Measurements from ENCODE around the gene MAFG. TPM values are rescaled to one million over a fixed set of nuclear protein-coding genes. Genes with fewer than 3 reads are reported as not detected.

MAFG gene
- total RNA-seq, 1 donor from 2014 or later: 8.1 TPM

- H3K27ac ChIP-seq: no peak overlapping the region
- H3K4me2 ChIP-seq: peak overlapping the region; percentile 47
- H3K27me3 ChIP-seq: peaks cover 87% of the 10 kb centered on the region
- H4K20me1 ChIP-seq (ENCODE audit: low read depth): peaks cover 4% of the 10 kb centered on the region
- H3K79me2 ChIP-seq (ENCODE audit: low read depth): no peaks in the 10 kb centered on the region
- Mint-ChIP-seq H3K27me3 (ENCODE audit: insufficient read depth, low read depth) (peaks cover 25% of the 10 kb centered on the region), H3K27ac (no peak overlapping the region), H3K36me3 (no peaks in the 10 kb centered on the region), H3K4me1 (peaks cover 42% of the 10 kb centered on the region), H3K4me3 (no peak overlapping the region), H3K9me3 (peaks cover 3% of the 10 kb centered on the region)
- TF ChIP-seq EZH2phosphoT487 (IDR thresholded peaks at IDR 0.05): no peak
- H3K36me3 ChIP-seq: no peaks in the 10 kb centered on the region
- H3K9me3 ChIP-seq (ENCODE audit: low read depth): no peaks in the 10 kb centered on the region
- no peak for DNase-seq (ENCODE audit: low spot score)
- no peak overlapping the region for H3K9ac ChIP-seq
- no peak overlapping the region for H2AFZ ChIP-seq (replicated peaks)
- H3F3A ChIP-seq (ENCODE audit: low read depth): peaks cover 25% of the 10 kb centered on the region
- peak overlapping the region; percentile 8 for H3K4me3 ChIP-seq
- peaks cover 24% of the 10 kb centered on the region for H3K4me1 ChIP-seq
These were observed 39.7 kb upstream of the MAFG start for GRCh38 chr17:81967244-81967532.

- peaks cover 30% of the 10 kb centered on the region for H3F3A ChIP-seq (ENCODE audit: low read depth)
- Mint-ChIP-seq H3K9me3 (peaks cover 1% of the 10 kb centered on the region), H3K27me3 (ENCODE audit: insufficient read depth, low read depth) (peaks cover 25% of the 10 kb centered on the region), H3K4me1 (peaks cover 44% of the 10 kb centered on the region), H3K4me3 (no peak overlapping the region), H3K36me3 (no peaks in the 10 kb centered on the region), H3K27ac (no peak overlapping the region)
- no peak overlapping the region for H3K9ac ChIP-seq
- H3K9me3 ChIP-seq (ENCODE audit: low read depth): no peaks in the 10 kb centered on the region
- DNase-seq (ENCODE audit: low spot score): peak; percentile 80
- no peak overlapping the region for H3K27ac ChIP-seq
- H3K27me3 ChIP-seq: peaks cover 89% of the 10 kb centered on the region
- H3K4me1 ChIP-seq: peaks cover 30% of the 10 kb centered on the region
- no peaks in the 10 kb centered on the region for H3K36me3 ChIP-seq
- peak overlapping the region; percentile 47 for H3K4me2 ChIP-seq
- H3K79me2 ChIP-seq (ENCODE audit: low read depth): no peaks in the 10 kb centered on the region
- TF ChIP-seq CTCF (IDR thresholded peaks at IDR 0.05) (no peak), EZH2 (IDR thresholded peaks at IDR 0.05) (no peak), EZH2phosphoT487 (IDR thresholded peaks at IDR 0.05) (no peak)
- H4K20me1 ChIP-seq (ENCODE audit: low read depth): peaks cover 7% of the 10 kb centered on the region
- no peak overlapping the region for H2AFZ ChIP-seq (replicated peaks)
- peak overlapping the region; percentile 8 for H3K4me3 ChIP-seq
These were observed 39.1 kb upstream of the MAFG start for GRCh38 chr17:81966343-81967243.

- no peak for DNase-seq (ENCODE audit: low spot score)
- Mint-ChIP-seq H3K9me3 (no peaks in the 10 kb centered on the region), H3K36me3 (no peaks in the 10 kb centered on the region), H3K27ac (no peak overlapping the region), H3K27me3 (ENCODE audit: insufficient read depth, low read depth) (peaks cover 28% of the 10 kb centered on the region), H3K4me1 (peaks cover 39% of the 10 kb centered on the region), H3K4me3 (peak overlapping the region; percentile 22)
- Histone ChIP-seq H3K4me2 (no peak overlapping the region), H3K27ac (no peak overlapping the region), H3K27me3 (peaks cover 98% of the 10 kb centered on the region), H3K9ac (no peak overlapping the region), H3K4me3 (no peak overlapping the region), H3K4me1 (peaks cover 30% of the 10 kb centered on the region), H3K36me3 (no peaks in the 10 kb centered on the region), H3K79me2 (ENCODE audit: low read depth) (no peaks in the 10 kb centered on the region), H3F3A (ENCODE audit: low read depth) (peaks cover 35% of the 10 kb centered on the region), H3K9me3 (ENCODE audit: low read depth) (no peaks in the 10 kb centered on the region), H2AFZ (replicated peaks) (no peak overlapping the region), H4K20me1 (ENCODE audit: low read depth) (peaks cover 11% of the 10 kb centered on the region)
- TF ChIP-seq CTCF (IDR thresholded peaks at IDR 0.05) (no peak), EZH2 (IDR thresholded peaks at IDR 0.05) (no peak), EZH2phosphoT487 (IDR thresholded peaks at IDR 0.05) (no peak)
These were observed 36.7 kb upstream of the MAFG start for GRCh38 chr17:81964081-81964849.
